ENCODE measurements around the gene ZNF577. TPM values are rescaled to one million over a fixed set of nuclear protein-coding genes. Genes with fewer than 3 reads are reported as not detected.
"Not testable (repeated sequence)": the region's sequence is repeated elsewhere in the genome, so short reads cannot be mapped to it uniquely, and the experiment has no call there.

The ZNF577 gene
- 5.4 and 6.9 TPM in 2 replicates for total RNA-seq

GRCh38 chr19:51887522-51888498 is at the start of gene ZNF577:
Gene ZNF577, minus strand, starts transcription at chr19:51887951. Its CDS starts 7,569 bp downstream, at chr19:51880382.
- Mint-ChIP-seq H3K27me3 (no peaks in the 10 kb centered on the region), H3K9me3 (peaks cover 21% of the 10 kb centered on the region), H3K36me3 (ENCODE audit: low read depth) (peaks cover 77% of the 10 kb centered on the region), H3K27ac (no peak within 1 kb of the TSS), H3K4me3 (peak within 1 kb of the TSS; percentile 34), H3K4me1 (no peaks in the 10 kb centered on the region)
- intact Hi-C loops (cut with micrococcal nuclease), result no loop called here
- DNase-seq, result peak; percentile 59

- Mint-ChIP-seq H3K4me1 (peaks cover 13% of the 10 kb centered on the region), H3K9me3 (peaks cover 33% of the 10 kb centered on the region), H3K36me3 (ENCODE audit: low read depth) (peaks cover 81% of the 10 kb centered on the region), H3K4me3 (no peak overlapping the region), H3K27me3 (no peaks in the 10 kb centered on the region), H3K27ac (no peak overlapping the region)
- no peak for DNase-seq
- intact Hi-C loops (cut with micrococcal nuclease), result no loop called here
Observed at GRCh38 chr19:51931921-51932320, 44.2 kb upstream of the ZNF577 start.

- peaks cover 41% of the 10 kb centered on the region for H3K9me3 Mint-ChIP-seq
- H3K4me1 Mint-ChIP-seq, result peaks cover 19% of the 10 kb centered on the region
- H3K27me3 Mint-ChIP-seq, result no peaks in the 10 kb centered on the region
- peak overlapping the region; percentile 100 for H3K4me3 Mint-ChIP-seq
- DNase-seq, result no peak
- peaks cover 58% of the 10 kb centered on the region for H3K36me3 Mint-ChIP-seq (ENCODE audit: low read depth)
- intact Hi-C loops (cut with micrococcal nuclease), result loop anchor here (1.0 to 5.0 kb wide), 7 partner anchors 23 to 599 kb away; partner anchors contain the start of genes ZNF350, ZNF614, ZNF615 and ZNF649
- peak overlapping the region; percentile 97 for H3K27ac Mint-ChIP-seq
Observed at GRCh38 chr19:51927859-51928258, 40.1 kb upstream of the ZNF577 start.

GRCh38 chr19:51926784-51927741 is 39.3 kb upstream of the ZNF577 start, which contains the start of gene ZNF613:
Gene ZNF613, plus strand, starts transcription at chr19:51927472. Its CDS starts 8,749 bp downstream, at chr19:51936221.
- H3K36me3 Mint-ChIP-seq (ENCODE audit: low read depth), result peaks cover 52% of the 10 kb centered on the region
- peaks cover 19% of the 10 kb centered on the region for H3K4me1 Mint-ChIP-seq
- peak within 1 kb of the TSS; percentile 100 for H3K4me3 Mint-ChIP-seq
- peak within 1 kb of the TSS; percentile 97 for H3K27ac Mint-ChIP-seq
- peaks cover 43% of the 10 kb centered on the region for H3K9me3 Mint-ChIP-seq
- DNase-seq, result peak; percentile 93
- intact Hi-C loops (cut with micrococcal nuclease), result loop anchor here (1.0 to 5.0 kb wide), 7 partner anchors 22 to 600 kb away; partner anchors contain the start of genes ZNF350, ZNF614, ZNF615 and ZNF649
- no peaks in the 10 kb centered on the region for H3K27me3 Mint-ChIP-seq

- H3K36me3 Mint-ChIP-seq (ENCODE audit: low read depth), result peaks cover 50% of the 10 kb centered on the region
- intact Hi-C loops (cut with micrococcal nuclease), result loop anchor here (2.0 to 5.0 kb wide), 2 partner anchors 82 to 601 kb away; partner anchors contain the start of genes ZNF615 and ZNF808
- peak overlapping the region; percentile 100 for H3K4me3 Mint-ChIP-seq
- H3K27ac Mint-ChIP-seq, result peak overlapping the region; percentile 97
- no peak for DNase-seq
- H3K27me3 Mint-ChIP-seq, result no peaks in the 10 kb centered on the region
- H3K4me1 Mint-ChIP-seq, result peaks cover 19% of the 10 kb centered on the region
- H3K9me3 Mint-ChIP-seq, result peaks cover 50% of the 10 kb centered on the region
Observed at GRCh38 chr19:51926426-51926783, 38.7 kb upstream of the ZNF577 start.

- no peak for DNase-seq
- Mint-ChIP-seq H3K36me3 (ENCODE audit: low read depth) (peaks cover 19% of the 10 kb centered on the region), H3K27me3 (no peaks in the 10 kb centered on the region), H3K4me3 (no peak overlapping the region), H3K4me1 (peaks cover 6% of the 10 kb centered on the region), H3K9me3 (peaks cover 43% of the 10 kb centered on the region), H3K27ac (no peak overlapping the region)
- intact Hi-C loops (cut with micrococcal nuclease), result no loop called here
Observed at GRCh38 chr19:51921949-51922348, 34.2 kb upstream of the ZNF577 start.

- DNase-seq, result no peak
- no peaks in the 10 kb centered on the region for H3K27me3 Mint-ChIP-seq
- no peak overlapping the region for H3K4me3 Mint-ChIP-seq
- no peak overlapping the region for H3K27ac Mint-ChIP-seq
- intact Hi-C loops (cut with micrococcal nuclease), result no loop called here
- H3K9me3 Mint-ChIP-seq, result peaks cover 40% of the 10 kb centered on the region
- peaks cover 8% of the 10 kb centered on the region for H3K36me3 Mint-ChIP-seq (ENCODE audit: low read depth)
- H3K4me1 Mint-ChIP-seq, result no peaks in the 10 kb centered on the region
Observed at GRCh38 chr19:51919606-51920005, 31.9 kb upstream of the ZNF577 start.

GRCh38 chr19:51916167-51916566 is 28.4 kb upstream of the ZNF577 start:
- Mint-ChIP-seq H3K27ac (no peak overlapping the region), H3K9me3 (peaks cover 48% of the 10 kb centered on the region), H3K4me3 (no peak overlapping the region), H3K4me1 (no peaks in the 10 kb centered on the region), H3K36me3 (ENCODE audit: low read depth) (peaks cover 5% of the 10 kb centered on the region), H3K27me3 (no peaks in the 10 kb centered on the region)
- DNase-seq, result no peak
- intact Hi-C loops (cut with micrococcal nuclease), result no loop called here

- H3K27me3 Mint-ChIP-seq, result no peaks in the 10 kb centered on the region
- peaks cover 5% of the 10 kb centered on the region for H3K36me3 Mint-ChIP-seq (ENCODE audit: low read depth)
- H3K4me3 Mint-ChIP-seq, result no peak overlapping the region
- peaks cover 43% of the 10 kb centered on the region for H3K9me3 Mint-ChIP-seq
- no peaks in the 10 kb centered on the region for H3K4me1 Mint-ChIP-seq
- intact Hi-C loops (cut with micrococcal nuclease), result no loop called here
- DNase-seq, result no peak
- H3K27ac Mint-ChIP-seq, result no peak overlapping the region
Observed at GRCh38 chr19:51915324-51915867, 27.6 kb upstream of the ZNF577 start.

- H3K4me3 Mint-ChIP-seq; intact Hi-C loops (cut with micrococcal nuclease); H3K27me3 Mint-ChIP-seq; DNase-seq; H3K27ac Mint-ChIP-seq; H3K4me1 Mint-ChIP-seq: not testable (repeated sequence)
- Mint-ChIP-seq H3K9me3 (peaks cover 50% of the 10 kb centered on the region), H3K36me3 (ENCODE audit: low read depth) (peaks cover 28% of the 10 kb centered on the region)
Observed at GRCh38 chr19:51907981-51908380, 20.2 kb upstream of the ZNF577 start.

- DNase-seq; intact Hi-C loops (cut with micrococcal nuclease); H3K27ac Mint-ChIP-seq; H3K27me3 Mint-ChIP-seq: not testable (repeated sequence)
- Mint-ChIP-seq H3K4me1 (peaks cover 11% of the 10 kb centered on the region), H3K4me3 (peak overlapping the region; percentile 26), H3K36me3 (ENCODE audit: low read depth) (peaks cover 45% of the 10 kb centered on the region), H3K9me3 (peaks cover 44% of the 10 kb centered on the region)
Observed at GRCh38 chr19:51906108-51906507, 18.4 kb upstream of the ZNF577 start.

- not testable (repeated sequence) for DNase-seq, H3K4me3 Mint-ChIP-seq, H3K27ac Mint-ChIP-seq, H3K27me3 Mint-ChIP-seq
- H3K4me1 Mint-ChIP-seq, result peaks cover 11% of the 10 kb centered on the region
- peaks cover 48% of the 10 kb centered on the region for H3K9me3 Mint-ChIP-seq
- intact Hi-C loops (cut with micrococcal nuclease), result loop anchor here (1.0 to 2.0 kb wide), 2 partner anchors 22 to 81 kb away; partner anchors contain the start of genes ZNF350 and ZNF613
- H3K36me3 Mint-ChIP-seq (ENCODE audit: low read depth), result peaks cover 50% of the 10 kb centered on the region
Observed at GRCh38 chr19:51905639-51906038, 17.9 kb upstream of the ZNF577 start.

GRCh38 chr19:51905206-51905605 is 17.5 kb upstream of the ZNF577 start:
- H3K9me3 Mint-ChIP-seq, result peaks cover 51% of the 10 kb centered on the region
- H3K4me1 Mint-ChIP-seq, result peaks cover 11% of the 10 kb centered on the region
- H3K27me3 Mint-ChIP-seq, result peaks cover 4% of the 10 kb centered on the region
- DNase-seq, result no peak
- peak overlapping the region; percentile 95 for H3K27ac Mint-ChIP-seq
- intact Hi-C loops (cut with micrococcal nuclease), result loop anchor here (1.0 to 2.0 kb wide), 2 partner anchors 22 to 82 kb away; partner anchors contain the start of genes ZNF350 and ZNF613
- peaks cover 54% of the 10 kb centered on the region for H3K36me3 Mint-ChIP-seq (ENCODE audit: low read depth)
- peak overlapping the region; percentile 87 for H3K4me3 Mint-ChIP-seq

All from activated CD4-positive, alpha-beta T cell treated with anti-CD3 and anti-CD28 coated beads, Interleukin-2, amount 10 ng/mL, durations not matched to agents 24 days and 14 days (primary cell).